BJ (cell line): Measurements from ENCODE around the gene EPHA1. TPM values are rescaled to one million over a fixed set of nuclear protein-coding genes. Genes with fewer than 3 reads are reported as not detected.

ENCODE experiments used
- CTCF ChIA-PET: fragments of 350-600 bp; formaldehyde crosslinking; extraction: SDS; loops from one replicate; lab custom pipeline; 2021; ENCODE audit warnings: antibody characterized with exemption, inconsistent platforms; lab: Yijun Ruan, JAX
- POLR2A ChIA-PET: fragments of 300-600 bp; sonication (Branson Sonifier 250); formaldehyde crosslinking; extraction: SDS; loops from one replicate; lab custom pipeline; 2021; ENCODE audit warnings: antibody characterized with exemption; lab: Charles Lee
- DNase-seq: peaks from one replicate; pipeline ENCODE4 v3.0.0-alpha.2; 2011; ENCODE audit warnings: low read depth
- H3K27me3 ChIP-seq: 2 replicates; pipeline ENCODE4 v1.6.0; 2011; ENCODE audit warnings: low read length; ENCODE audit not compliant: control insufficient read depth, insufficient read depth
- H3K36me3 ChIP-seq: 2 replicates; pipeline ENCODE4 v1.5.1; 2011; ENCODE audit warnings: low read length; ENCODE audit not compliant: control insufficient read depth, insufficient read depth
- H3K4me3 ChIP-seq: 2 replicates; pipeline ENCODE4 v1.5.1; 2011; ENCODE audit warnings: low read depth, mild to moderate bottlenecking, control low read depth, low read length
- polyA plus RNA-seq: library from polyadenylated mRNA; depleted of rRNA; stranded (reverse); fragments of >200 nt; gene quantifications from 2 replicates; pipeline ENCODE4 v1.2.3, GENCODE V29; 2011
- TF ChIP-seq, protein P1 (sequence below): IDR thresholded peaks from 2 replicates; pipeline ENCODE4 v1.5.1; 2011; ENCODE audit warnings: low read depth, mild to moderate bottlenecking, control low read depth, inconsistent platforms, low read length, moderate library complexity; ENCODE audit not compliant: insufficient read depth

Gene EPHA1
- polyA plus RNA-seq, 1 experiment = 0.05 TPM

DNA sequence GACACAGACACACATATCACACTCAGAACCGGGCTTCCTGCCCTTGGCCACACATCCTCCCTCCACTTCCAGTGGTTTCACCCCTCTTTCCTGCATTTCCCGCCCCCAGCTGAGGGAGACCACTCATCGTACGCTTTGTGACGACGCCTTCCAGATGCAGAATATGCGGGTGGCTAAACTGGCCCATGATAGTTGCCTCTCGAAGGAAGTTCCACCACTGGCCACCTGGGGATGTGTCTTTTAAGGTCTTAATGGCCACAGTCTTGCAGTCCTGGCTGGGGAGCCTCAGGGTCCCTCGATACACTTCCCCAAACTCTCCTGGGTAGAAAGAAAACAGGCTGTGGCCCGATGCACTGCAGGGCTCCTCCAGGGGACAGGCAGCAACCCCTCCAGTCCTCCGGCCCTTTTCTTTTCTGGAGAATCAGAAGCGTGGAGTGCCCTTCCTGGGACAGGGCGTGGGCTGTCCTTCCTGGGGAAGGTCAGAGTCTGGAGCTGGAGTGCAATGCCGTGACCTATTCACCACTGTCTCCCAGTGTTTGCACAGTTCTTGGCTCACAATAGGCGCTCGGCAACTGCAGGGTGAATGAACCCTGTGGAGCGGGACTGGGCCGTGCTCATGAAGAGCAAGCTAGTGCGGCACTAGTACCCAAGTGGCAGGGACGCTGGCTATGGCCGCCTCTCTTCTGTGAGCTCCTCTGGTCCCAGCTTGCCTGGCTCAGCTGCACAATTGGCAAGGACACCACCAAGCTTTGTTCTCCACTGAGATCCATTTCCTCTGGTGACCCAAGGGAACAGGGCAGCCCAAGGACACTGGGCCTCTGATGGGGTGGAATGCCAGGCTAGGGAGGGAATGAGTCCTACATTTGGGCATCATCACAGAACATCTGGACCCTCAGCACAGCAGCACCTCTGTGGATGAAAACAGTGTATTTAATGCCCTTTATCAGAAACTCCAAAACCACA lies 13.2 kb downstream of the EPHA1 start:
- ChIA-PET CTCF (interaction anchor here (0.6 to 2.6 kb wide), 8 partner anchors 9 to 82 kb away, joined by 3 to 7 read pairs (median 4); no protein-coding TSS in a partner anchor), POLR2A (no interaction called here)
- H3K36me3 ChIP-seq = peaks cover 12% of the 10 kb centered on the region
- TF ChIP-seq, protein P1, sequence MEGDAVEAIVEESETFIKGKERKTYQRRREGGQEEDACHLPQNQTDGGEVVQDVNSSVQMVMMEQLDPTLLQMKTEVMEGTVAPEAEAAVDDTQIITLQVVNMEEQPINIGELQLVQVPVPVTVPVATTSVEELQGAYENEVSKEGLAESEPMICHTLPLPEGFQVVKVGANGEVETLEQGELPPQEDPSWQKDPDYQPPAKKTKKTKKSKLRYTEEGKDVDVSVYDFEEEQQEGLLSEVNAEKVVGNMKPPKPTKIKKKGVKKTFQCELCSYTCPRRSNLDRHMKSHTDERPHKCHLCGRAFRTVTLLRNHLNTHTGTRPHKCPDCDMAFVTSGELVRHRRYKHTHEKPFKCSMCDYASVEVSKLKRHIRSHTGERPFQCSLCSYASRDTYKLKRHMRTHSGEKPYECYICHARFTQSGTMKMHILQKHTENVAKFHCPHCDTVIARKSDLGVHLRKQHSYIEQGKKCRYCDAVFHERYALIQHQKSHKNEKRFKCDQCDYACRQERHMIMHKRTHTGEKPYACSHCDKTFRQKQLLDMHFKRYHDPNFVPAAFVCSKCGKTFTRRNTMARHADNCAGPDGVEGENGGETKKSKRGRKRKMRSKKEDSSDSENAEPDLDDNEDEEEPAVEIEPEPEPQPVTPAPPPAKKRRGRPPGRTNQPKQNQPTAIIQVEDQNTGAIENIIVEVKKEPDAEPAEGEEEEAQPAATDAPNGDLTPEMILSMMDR = no peak
- DNase-seq = no peak
- H3K4me3 ChIP-seq = no peak overlapping the region
- H3K27me3 ChIP-seq = no peaks in the 10 kb centered on the region

DNA sequence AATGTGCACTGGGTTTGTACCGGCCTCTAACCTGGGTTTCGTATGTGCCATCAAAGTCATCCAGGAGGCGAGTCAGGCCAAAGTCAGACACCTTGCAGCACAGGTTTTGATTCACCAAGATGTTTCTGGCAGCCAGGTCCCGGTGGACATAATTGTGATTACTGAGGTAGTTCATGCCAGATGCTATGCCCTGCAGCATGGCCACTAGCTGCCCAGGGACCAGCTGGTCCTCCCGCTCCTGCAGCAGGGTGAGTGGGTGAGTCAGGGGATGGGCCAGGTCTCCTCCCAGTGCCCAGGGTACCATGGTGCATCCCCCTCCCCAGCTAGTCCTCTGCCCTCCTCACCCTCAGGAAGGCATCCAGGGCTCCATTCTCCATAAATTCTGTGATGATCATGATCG lies 13.9 kb downstream of the EPHA1 start:
- Histone ChIP-seq H3K4me3 (no peak overlapping the region), H3K36me3 (peaks cover 18% of the 10 kb centered on the region), H3K27me3 (no peaks in the 10 kb centered on the region)
- CTCF ChIA-PET = interaction anchor here (0.6 to 2.7 kb wide), 4 partner anchors 10 to 81 kb away, joined by 3 to 12 read pairs (median 5); no protein-coding TSS in a partner anchor
- POLR2A ChIA-PET = no interaction called here
- DNase-seq = no peak
- TF ChIP-seq, protein P1 = no peak

DNA sequence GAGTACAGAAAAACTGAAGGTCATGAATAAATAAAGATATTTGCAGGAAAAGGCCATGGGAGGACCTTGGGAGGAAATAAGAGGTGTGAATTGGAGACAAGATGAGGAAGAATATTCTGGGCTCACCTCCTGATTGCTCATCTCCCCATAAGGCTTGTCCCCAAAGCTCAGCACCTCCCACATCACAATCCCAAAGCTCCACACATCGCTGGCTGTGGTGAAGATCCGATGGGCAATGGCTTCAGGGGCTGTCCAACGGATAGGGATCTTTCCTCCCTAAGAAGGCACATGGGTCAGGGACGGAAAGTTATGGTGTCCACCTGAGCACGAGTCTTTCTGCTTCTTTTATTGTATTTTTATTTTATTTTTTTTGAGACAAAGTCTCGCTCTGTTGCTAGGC lies 14.6 kb downstream of the EPHA1 start:
- POLR2A ChIA-PET = interaction anchor here (0.5 kb wide), 1 partner anchor 98 kb away, joined by 6 read pairs; no protein-coding TSS in a partner anchor
- Histone ChIP-seq H3K27me3 (no peaks in the 10 kb centered on the region), H3K4me3 (no peak overlapping the region), H3K36me3 (peaks cover 23% of the 10 kb centered on the region)
- TF ChIP-seq, protein P1 = no peak
- no peak for DNase-seq
- CTCF ChIA-PET = interaction anchor here (1.9 to 2.7 kb wide), 3 partner anchors 10 to 154 kb away, joined by 6 to 12 read pairs (median 6); no protein-coding TSS in a partner anchor

DNA sequence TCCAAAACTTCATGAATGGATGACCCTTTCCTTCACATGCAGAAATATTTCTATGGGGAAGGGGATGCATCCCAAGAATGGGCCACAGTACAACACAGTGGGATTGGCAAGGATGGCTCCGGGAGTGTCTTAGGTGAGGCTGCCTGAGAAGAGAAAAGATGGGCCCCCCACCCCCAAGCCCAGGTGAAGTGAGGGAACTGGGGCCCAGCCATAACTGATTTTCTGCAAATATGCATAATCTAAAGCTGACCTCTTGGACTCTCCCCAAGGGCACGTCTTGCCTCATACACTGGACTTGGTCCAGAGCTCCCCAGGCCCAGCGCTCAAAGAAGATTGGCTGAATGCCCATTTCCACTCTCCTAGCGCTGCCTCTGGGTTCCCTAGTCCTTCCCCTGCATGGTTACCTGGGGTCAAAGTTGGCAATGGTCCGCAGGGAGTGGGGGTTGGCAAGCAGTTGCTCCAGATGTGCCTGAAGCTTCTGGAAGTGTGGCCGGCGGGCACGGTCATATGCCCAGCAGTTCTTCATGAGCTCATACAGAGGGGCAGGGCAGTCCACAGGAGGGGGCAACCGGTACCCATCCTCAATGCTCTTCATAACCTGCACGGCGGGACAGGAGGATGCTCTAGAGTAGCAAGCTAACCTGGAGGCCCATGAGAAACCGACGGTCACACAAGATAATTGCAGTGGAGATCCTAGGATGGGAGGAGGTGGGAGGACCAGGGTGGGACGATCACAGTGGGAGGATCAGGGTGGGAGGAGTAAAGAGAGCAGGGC lies 15.2 kb downstream of the EPHA1 start:
- H3K4me3 ChIP-seq = no peak overlapping the region
- CTCF ChIA-PET = interaction anchor here (0.7 to 2.7 kb wide), 4 partner anchors 9 to 153 kb away, joined by 3 to 12 read pairs (median 6); no protein-coding TSS in a partner anchor
- H3K36me3 ChIP-seq = peaks cover 29% of the 10 kb centered on the region
- H3K27me3 ChIP-seq = no peaks in the 10 kb centered on the region
- POLR2A ChIA-PET = interaction anchor here (0.5 kb wide), 1 partner anchor 97 kb away, joined by 6 read pairs; no protein-coding TSS in a partner anchor
- TF ChIP-seq, protein P1 = no peak
- no peak for DNase-seq
